SHP77 (cell line): ENCODE results near the gene C16orf86.

Experiments used
- DNase-seq, 2 experiments: peaks; one replicate each; lab custom pipeline; 2025; lab: John Stamatoyannopoulos, UW

C16orf86 gene

DNA sequence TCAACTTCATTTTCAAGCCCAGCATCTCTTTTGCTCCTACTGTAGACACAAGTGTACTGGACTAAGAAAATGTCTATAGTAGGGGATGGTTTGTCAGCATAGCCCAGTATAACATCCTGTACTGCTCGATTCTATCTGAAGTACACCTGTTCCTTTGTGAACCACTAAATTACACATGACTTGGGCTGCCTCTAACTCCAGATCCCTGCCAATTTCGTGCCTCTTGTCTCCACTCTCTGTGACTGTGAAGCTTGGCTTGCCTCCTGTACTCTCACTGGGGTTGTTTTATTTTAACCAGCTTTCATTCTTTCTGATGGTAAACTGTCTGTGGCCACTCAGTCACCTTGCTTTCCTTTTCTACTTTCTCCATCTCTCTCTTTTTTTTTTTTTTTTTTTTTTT lies 28.0 kb downstream of the C16orf86 start:
- DNase-seq: no peak

DNA sequence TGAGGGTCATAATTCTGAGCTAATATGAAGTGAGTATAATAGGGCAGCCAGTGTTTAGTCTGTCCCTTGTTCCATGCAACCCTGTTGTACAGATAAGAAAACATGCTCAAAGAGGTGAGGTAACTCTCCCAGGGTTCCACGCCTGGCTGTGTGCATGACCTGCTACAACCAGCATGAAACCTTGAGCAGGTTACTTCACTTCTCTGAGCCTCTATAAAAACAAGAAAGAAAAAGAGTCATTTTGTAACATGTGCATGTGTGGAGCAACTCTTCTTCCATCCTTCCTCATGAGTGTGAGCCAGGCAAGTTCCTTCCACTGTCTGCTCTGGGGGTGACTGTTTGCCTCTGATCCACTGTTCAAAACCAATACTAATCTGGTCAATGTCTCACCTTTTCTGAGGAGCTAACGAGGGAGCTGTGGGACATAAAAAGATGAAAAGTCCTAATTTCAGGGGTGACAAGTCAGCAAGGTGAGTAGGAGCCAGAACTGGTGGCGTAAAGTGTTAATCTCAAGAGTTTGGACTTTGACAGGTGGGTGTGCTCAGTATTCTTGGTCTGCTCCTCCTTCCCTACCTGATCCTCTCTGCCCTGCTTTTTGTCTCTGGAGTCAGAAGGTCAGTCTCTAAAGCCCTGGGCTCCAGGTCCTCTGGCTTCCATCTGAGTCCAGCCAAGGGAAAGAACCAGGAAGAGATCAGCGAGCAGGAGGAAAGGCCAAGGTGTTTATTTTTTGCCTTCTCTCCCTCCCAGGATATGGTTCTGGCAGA lies 31.0 kb downstream of the C16orf86 start:
- DNase-seq: no peak

DNA sequence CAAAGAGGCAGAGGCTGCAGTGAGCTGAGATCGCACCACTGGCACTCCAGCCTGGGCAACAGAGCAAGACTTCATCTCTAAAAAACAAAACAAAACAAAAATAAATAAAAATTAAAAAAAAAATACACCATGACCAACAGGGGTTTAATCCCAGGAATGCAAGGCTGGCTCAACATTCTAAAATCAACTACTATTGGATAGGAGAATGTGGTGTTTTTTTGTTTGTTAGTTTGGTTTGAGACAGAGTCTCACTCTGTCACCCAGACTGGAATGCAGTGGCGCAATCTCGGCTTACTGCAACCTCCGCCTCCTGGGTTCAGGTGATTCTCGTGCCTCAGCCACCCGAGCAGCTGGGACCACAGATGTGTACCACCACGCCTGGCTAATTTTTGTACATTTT lies 32.7 kb downstream of the C16orf86 start:
- no peak for DNase-seq

- no peak for DNase-seq
Measured at GRCh38 chr16:67701420-67701819, 34.8 kb downstream of the C16orf86 start.

- DNase-seq: no peak
Measured at GRCh38 chr16:67702130-67702529, 35.5 kb downstream of the C16orf86 start.

- no peak for DNase-seq
Measured at GRCh38 chr16:67703626-67704025, 37.0 kb downstream of the C16orf86 start.

DNA sequence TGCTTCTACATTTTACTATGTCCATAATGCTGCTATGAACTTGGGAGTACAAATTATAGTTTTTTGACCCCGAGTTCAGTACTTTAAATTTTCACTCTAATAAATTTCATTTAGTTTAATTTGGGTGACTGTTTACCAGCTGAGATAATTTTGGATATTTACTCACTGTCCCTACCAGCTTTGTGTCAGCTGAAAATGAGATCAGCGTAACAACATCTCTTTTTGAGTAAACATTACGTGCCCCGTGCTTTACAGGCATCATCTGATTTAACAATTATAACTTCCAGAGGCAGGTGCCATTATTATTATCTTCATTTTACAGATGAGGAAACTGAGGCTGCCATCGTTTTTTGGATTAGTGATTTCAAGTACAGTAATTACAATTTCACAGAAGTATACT lies 37.5 kb downstream of the C16orf86 start:
- no peak for DNase-seq

DNA sequence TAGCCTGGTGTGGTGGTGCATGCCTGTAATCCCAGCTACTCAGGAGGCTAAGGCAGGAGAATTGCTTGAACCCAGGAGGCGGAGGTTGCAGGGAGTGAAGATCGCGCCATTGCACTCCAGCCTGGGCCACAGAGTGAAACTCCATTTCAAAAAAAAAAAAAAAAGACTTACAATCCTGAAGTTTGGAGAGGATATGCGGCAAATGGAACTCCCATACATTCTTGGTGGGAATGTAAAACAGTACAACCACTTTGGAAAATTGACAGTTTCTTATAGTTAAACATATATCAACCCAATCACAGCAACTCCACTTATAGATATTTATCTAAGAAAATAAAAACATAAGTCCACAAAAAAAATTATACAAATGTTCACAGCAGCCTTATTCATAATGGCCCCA lies 40.6 kb downstream of the C16orf86 start:
- no peak for DNase-seq

- no peak for DNase-seq
Measured at GRCh38 chr16:67707790-67708189, 41.2 kb downstream of the C16orf86 start.

GRCh38 chr16:67708368-67708771 lies 41.8 kb downstream of the C16orf86 start:
- no peak for DNase-seq

DNA sequence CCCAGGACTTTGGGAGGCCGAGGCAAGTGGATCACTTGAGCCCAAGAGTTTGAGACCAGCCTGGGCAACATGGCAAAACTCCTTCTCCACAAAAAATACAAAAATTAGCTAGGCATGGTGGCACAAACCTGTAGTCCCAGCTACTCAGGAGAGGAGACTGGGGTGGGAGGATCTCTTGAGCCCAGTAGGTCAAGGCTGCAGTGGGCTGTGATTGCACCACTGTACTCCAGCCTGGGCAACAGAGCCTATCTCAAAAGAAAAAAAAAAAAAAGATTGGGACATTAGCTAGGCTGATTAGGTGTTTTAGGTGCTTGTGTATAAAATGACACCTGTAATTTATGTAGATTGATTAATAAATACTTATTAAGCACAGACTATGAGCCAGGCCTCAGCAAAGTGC lies 42.4 kb downstream of the C16orf86 start:
- no peak for DNase-seq

GRCh38 chr16:67710607-67711006 lies 44.0 kb downstream of the C16orf86 start:
- no peak for DNase-seq

- DNase-seq: no peak
Measured at GRCh38 chr16:67713647-67714273, 47.1 kb downstream of the C16orf86 start.

GRCh38 chr16:67714522-67714921 lies 47.9 kb downstream of the C16orf86 start:
- no peak for DNase-seq

- DNase-seq: no peak
Measured at GRCh38 chr16:67716097-67716496, 49.5 kb downstream of the C16orf86 start.
